ENCODE data around the gene DHRSX.
"Not testable (repeated sequence)": the region's sequence is repeated elsewhere in the genome, so short reads cannot be mapped to it uniquely, and the experiment has no call there.

DNA sequence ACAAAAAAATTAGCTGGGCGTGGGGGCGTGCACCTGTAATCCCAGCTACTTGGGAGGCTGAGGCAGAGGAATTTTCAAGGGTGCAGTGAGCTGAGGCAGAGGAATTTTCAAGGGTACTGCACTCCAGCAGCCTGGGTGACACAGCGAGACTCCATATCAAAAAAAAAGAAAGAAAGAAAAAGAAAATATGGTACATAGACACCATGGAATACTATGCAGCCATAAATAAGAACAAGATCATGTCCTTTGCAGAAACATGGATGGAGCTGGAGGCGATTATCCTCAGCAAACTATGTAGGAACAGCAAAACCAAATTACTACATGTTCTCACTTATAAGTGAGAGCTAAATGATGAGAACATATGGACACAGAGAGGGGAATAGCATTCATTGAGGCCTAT lies 141.3 kb downstream of the DHRSX start:
- TF ChIP-seq, protein P1, sequence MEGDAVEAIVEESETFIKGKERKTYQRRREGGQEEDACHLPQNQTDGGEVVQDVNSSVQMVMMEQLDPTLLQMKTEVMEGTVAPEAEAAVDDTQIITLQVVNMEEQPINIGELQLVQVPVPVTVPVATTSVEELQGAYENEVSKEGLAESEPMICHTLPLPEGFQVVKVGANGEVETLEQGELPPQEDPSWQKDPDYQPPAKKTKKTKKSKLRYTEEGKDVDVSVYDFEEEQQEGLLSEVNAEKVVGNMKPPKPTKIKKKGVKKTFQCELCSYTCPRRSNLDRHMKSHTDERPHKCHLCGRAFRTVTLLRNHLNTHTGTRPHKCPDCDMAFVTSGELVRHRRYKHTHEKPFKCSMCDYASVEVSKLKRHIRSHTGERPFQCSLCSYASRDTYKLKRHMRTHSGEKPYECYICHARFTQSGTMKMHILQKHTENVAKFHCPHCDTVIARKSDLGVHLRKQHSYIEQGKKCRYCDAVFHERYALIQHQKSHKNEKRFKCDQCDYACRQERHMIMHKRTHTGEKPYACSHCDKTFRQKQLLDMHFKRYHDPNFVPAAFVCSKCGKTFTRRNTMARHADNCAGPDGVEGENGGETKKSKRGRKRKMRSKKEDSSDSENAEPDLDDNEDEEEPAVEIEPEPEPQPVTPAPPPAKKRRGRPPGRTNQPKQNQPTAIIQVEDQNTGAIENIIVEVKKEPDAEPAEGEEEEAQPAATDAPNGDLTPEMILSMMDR (conservative IDR thresholded peaks at IDR 0.05 in 1 of 2, IDR thresholded peaks at IDR 0.05 in 1 of 2; ENCODE audit: extremely low read depth in 1 of 2, insufficient read depth in 1 of 2, low read depth in 1 of 2, low read length in 2 of 2): not testable (repeated sequence)
- not testable (repeated sequence) for TF ChIP-seq EZH2 (IDR thresholded peaks at IDR 0.05; ENCODE audit: borderline replicate concordance, low read length)
